Measurements from ENCODE around the gene ADAMTSL1. TPM values are rescaled to one million over a fixed set of nuclear protein-coding genes. Genes with fewer than 3 reads are reported as not detected.

ADAMTSL1 gene
- total RNA-seq, 1 experiment from 2014 or later = 1.2 TPM

- H3K79me2 ChIP-seq (ENCODE audit: insufficient read depth, low read length) = no peaks in the 10 kb centered on the region
- H2AK5ac ChIP-seq (ENCODE audit: insufficient read length, low read length) = no peak overlapping the region
- no peak overlapping the region for H4K8ac ChIP-seq (replicated peaks; ENCODE audit: insufficient read length, low read depth, low read length)
- Mint-ChIP-seq H3K27me3 (ENCODE audit: low read depth) (no peaks in the 10 kb centered on the region; the same call in 1 of the 2 replicates), H3K4me3 (no peak overlapping the region), H3K27ac (no peak overlapping the region), H3K36me3 (ENCODE audit: insufficient read depth in 1 of 3, low read depth in 3 of 3) (no peaks in the 10 kb centered on the region), H3K4me1 (peaks cover 10 to 14% of the 10 kb centered on the region in 2 experiments), H3K9me3 (no peaks in the 10 kb centered on the region)
- H3K9ac ChIP-seq (ENCODE audit: extremely low read depth, insufficient read length, low read length) = no peak overlapping the region
- no peaks in the 10 kb centered on the region for H3K79me1 ChIP-seq (ENCODE audit: insufficient read depth, low read depth, low read length, poor library complexity, severe bottlenecking)
- H2BK15ac ChIP-seq (ENCODE audit: low read depth, low read length) = no peak overlapping the region
- no peak for DNase-seq
- no peak overlapping the region for H3K27ac ChIP-seq (ENCODE audit: insufficient read length, low read depth, low read length)
- no peak overlapping the region for H3K14ac ChIP-seq (ENCODE audit: insufficient read depth, low read length)
- no peak overlapping the region for H2BK20ac ChIP-seq (ENCODE audit: low read depth, low read length, poor library complexity, severe bottlenecking)
- H3K4ac ChIP-seq (ENCODE audit: low read depth, low read length) = no peak overlapping the region
- H3K23me2 ChIP-seq (ENCODE audit: insufficient read length, low read depth, low read length, poor library complexity, severe bottlenecking) = no peaks in the 10 kb centered on the region
- H3K4me2 ChIP-seq (ENCODE audit: insufficient read depth, insufficient read length, low read length) = no peak overlapping the region
- H3K27me3 ChIP-seq (ENCODE audit: insufficient read depth, low read length) = no peaks in the 10 kb centered on the region
- H4K20me1 ChIP-seq (ENCODE audit: control insufficient read depth, insufficient read depth, insufficient read length) = no peaks in the 10 kb centered on the region
- TF ChIP-seq CTCF (conservative IDR thresholded peaks at IDR 0.05) = no peak
- no peaks in the 10 kb centered on the region for H3K4me1 ChIP-seq (ENCODE audit: insufficient read depth, low read length)
- H2BK12ac ChIP-seq (ENCODE audit: insufficient read length, low read depth, low read length) = no peak overlapping the region
- H3K9me3 ChIP-seq (ENCODE audit: control insufficient read depth, low read depth, low read length) = no peaks in the 10 kb centered on the region
- no peak overlapping the region for H3K23ac ChIP-seq (ENCODE audit: insufficient read length, low read depth, low read length)
- no peak overlapping the region for H2AFZ ChIP-seq (ENCODE audit: low read length)
- H2BK5ac ChIP-seq (ENCODE audit: insufficient read length, low read length) = no peak overlapping the region
- WGBS (ENCODE audit: extremely low coverage, insufficient read length, low lambda C conversion rate) = no CpG with 5 or more reads among the region's 3 CpGs
- H3K56ac ChIP-seq (ENCODE audit: insufficient read length, low read depth, low read length) = no peak overlapping the region
- no peak overlapping the region for H4K5ac ChIP-seq (ENCODE audit: insufficient read length, low read depth, low read length)
- no peak overlapping the region for H3K18ac ChIP-seq (ENCODE audit: insufficient read length, low read depth, low read length)
- H2BK120ac ChIP-seq (ENCODE audit: low read depth, low read length, poor library complexity, severe bottlenecking) = no peak overlapping the region
- H3T11ph ChIP-seq (ENCODE audit: low read length) = no peak overlapping the region
- no peak overlapping the region for H4K91ac ChIP-seq (ENCODE audit: insufficient read length, low read depth, low read length)
Measured at GRCh38 chr9:18829066-18829465, 355.1 kb downstream of the ADAMTSL1 start.

All from H9 (cell line).